ENCODE results near the gene TF.

DNA sequence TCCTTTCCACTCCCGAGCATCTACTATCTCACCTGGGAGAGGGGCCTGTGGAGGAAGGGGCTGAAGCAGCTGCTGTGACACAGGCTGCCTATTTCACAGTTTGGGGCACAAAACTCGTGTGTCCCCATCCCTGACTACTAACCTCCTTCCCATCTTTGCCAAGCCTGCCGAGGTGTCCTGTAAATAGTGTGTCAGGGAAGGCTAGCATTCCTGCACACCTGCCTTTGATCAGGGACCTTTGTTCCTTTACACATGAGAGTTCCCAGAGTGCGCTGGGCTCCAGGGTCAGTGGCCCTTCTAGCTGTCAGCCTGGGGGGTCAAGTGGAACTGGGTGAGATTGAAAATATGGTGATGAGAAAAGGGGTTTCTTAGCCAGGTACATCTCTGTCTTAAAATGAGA lies 13.0 kb upstream of the TF start:
- TF ChIP-seq, protein P1, sequence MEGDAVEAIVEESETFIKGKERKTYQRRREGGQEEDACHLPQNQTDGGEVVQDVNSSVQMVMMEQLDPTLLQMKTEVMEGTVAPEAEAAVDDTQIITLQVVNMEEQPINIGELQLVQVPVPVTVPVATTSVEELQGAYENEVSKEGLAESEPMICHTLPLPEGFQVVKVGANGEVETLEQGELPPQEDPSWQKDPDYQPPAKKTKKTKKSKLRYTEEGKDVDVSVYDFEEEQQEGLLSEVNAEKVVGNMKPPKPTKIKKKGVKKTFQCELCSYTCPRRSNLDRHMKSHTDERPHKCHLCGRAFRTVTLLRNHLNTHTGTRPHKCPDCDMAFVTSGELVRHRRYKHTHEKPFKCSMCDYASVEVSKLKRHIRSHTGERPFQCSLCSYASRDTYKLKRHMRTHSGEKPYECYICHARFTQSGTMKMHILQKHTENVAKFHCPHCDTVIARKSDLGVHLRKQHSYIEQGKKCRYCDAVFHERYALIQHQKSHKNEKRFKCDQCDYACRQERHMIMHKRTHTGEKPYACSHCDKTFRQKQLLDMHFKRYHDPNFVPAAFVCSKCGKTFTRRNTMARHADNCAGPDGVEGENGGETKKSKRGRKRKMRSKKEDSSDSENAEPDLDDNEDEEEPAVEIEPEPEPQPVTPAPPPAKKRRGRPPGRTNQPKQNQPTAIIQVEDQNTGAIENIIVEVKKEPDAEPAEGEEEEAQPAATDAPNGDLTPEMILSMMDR (optimal IDR thresholded peaks at IDR 0.05 in 1 of 3, IDR thresholded peaks at IDR 0.05 in 1 of 3, conservative IDR thresholded peaks at IDR 0.05 in 1 of 3; ENCODE audit: extremely low read depth in 1 of 3, insufficient read depth in 2 of 3, low read length in 3 of 3) = no peak
- TF ChIP-seq EZH2 (IDR thresholded peaks at IDR 0.05; ENCODE audit: low read length) = no peak
